ENCODE measurements around the gene IPO5. TPM values are rescaled to one million over a fixed set of nuclear protein-coding genes. Genes with fewer than 3 reads are reported as not detected.

The IPO5 gene
- total RNA-seq, 2 experiments from 2014 or later: 101 to 136 TPM

DNA sequence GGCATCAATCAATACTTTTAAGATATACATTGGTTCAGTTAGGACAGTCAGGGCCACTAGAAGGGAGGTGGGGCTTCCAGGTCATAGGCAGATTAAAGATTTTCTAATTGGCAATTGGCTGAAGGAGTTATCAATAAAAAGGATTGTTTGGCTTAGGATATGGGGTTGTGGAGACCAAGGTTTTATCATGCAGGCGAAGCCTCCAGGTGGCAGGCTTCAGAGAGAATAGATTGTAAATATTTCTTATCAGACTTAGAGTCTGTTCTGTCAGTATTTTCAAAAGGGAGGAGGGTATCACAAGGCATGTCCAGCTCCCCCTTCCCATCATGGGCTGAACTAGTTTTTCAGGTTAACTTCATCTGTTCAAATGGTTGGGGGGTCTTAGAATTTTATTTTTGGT lies 112.0 kb downstream of the IPO5 start:
- ATAC-seq: no peak
- H3K27me3 Mint-ChIP-seq: peaks cover 4% of the 10 kb centered on the region
- CTCF ChIA-PET: no interaction called here

GRCh38 chr13:98066636-98067035 lies 113.2 kb downstream of the IPO5 start:
- H3K27ac Mint-ChIP-seq: no peak overlapping the region

More for the DNA sequence above, 112.0 kb downstream of the IPO5 start:
- Mint-ChIP-seq H3K27ac (no peak overlapping the region), H3K4me1 (no peaks in the 10 kb centered on the region), H3K4me3 (no peak overlapping the region), H3K36me3 (no peaks in the 10 kb centered on the region), H3K9me3 (ENCODE audit: low read depth) (no peaks in the 10 kb centered on the region)
- no peak for DNase-seq

GRCh38 chr13:98068521-98068920 lies 115.0 kb downstream of the IPO5 start:
- no peaks in the 10 kb centered on the region for H3K36me3 Mint-ChIP-seq
- H3K27ac Mint-ChIP-seq: no peak overlapping the region
- no peak for ATAC-seq

More at GRCh38 chr13:98066636-98067035, 113.2 kb downstream of the IPO5 start:
- Mint-ChIP-seq H3K27me3 (peaks cover 2% of the 10 kb centered on the region), H3K4me3 (no peak overlapping the region), H3K36me3 (no peaks in the 10 kb centered on the region), H3K9me3 (ENCODE audit: low read depth) (no peaks in the 10 kb centered on the region), H3K4me1 (no peaks in the 10 kb centered on the region)
- ATAC-seq: no peak
- no peak for DNase-seq
- CTCF ChIA-PET: interaction anchor here (0.6 kb wide), 1 partner anchor 561 kb away, joined by 5 read pairs; no protein-coding TSS in a partner anchor

GRCh38 chr13:98069985-98070384 lies 116.5 kb downstream of the IPO5 start:
- Mint-ChIP-seq H3K4me1 (no peaks in the 10 kb centered on the region), H3K27me3 (peaks cover 4% of the 10 kb centered on the region), H3K4me3 (no peak overlapping the region), H3K27ac (no peak overlapping the region), H3K36me3 (no peaks in the 10 kb centered on the region), H3K9me3 (ENCODE audit: low read depth) (no peaks in the 10 kb centered on the region)
- ATAC-seq (no peak), DNase-seq (no peak)
- CTCF ChIA-PET: no interaction called here

More at GRCh38 chr13:98068521-98068920, 115.0 kb downstream of the IPO5 start:
- CTCF ChIA-PET: no interaction called here
- no peak for DNase-seq
- Mint-ChIP-seq H3K4me1 (no peaks in the 10 kb centered on the region), H3K9me3 (ENCODE audit: low read depth) (no peaks in the 10 kb centered on the region), H3K4me3 (no peak overlapping the region), H3K27me3 (peaks cover 4% of the 10 kb centered on the region)

DNA sequence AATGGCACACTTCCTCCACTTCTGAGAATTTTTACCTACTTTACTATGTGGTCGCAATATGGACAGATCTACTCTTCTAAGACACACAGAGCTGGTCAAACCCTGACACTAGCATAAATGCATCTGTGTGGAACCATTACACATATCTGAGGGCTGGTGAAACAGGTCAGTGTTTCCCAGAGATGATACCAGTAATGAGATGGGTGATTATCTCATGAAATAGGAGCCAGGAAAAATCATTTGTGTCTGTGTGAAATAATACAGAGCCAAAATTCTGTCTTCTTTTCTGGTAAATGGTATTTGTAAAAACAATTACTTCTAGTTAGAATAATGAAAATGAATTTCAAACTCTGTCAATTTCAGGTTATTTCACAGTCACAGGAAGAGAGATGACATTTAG lies 117.8 kb downstream of the IPO5 start:
- ATAC-seq (no peak), DNase-seq (no peak)
- Mint-ChIP-seq H3K27me3 (peaks cover 7% of the 10 kb centered on the region), H3K4me3 (no peak overlapping the region), H3K27ac (no peak overlapping the region), H3K9me3 (ENCODE audit: low read depth) (no peaks in the 10 kb centered on the region), H3K36me3 (no peaks in the 10 kb centered on the region), H3K4me1 (no peaks in the 10 kb centered on the region)
- CTCF ChIA-PET: no interaction called here

- H3K4me1 Mint-ChIP-seq: no peaks in the 10 kb centered on the region
Measured at GRCh38 chr13:98072476-98072875, 119.0 kb downstream of the IPO5 start.

More at GRCh38 chr13:98072476-98072875, 119.0 kb downstream of the IPO5 start:
- Mint-ChIP-seq H3K27me3 (peaks cover 7% of the 10 kb centered on the region), H3K27ac (no peak overlapping the region), H3K36me3 (no peaks in the 10 kb centered on the region), H3K9me3 (ENCODE audit: low read depth) (no peaks in the 10 kb centered on the region), H3K4me3 (no peak overlapping the region)
- ATAC-seq (no peak), DNase-seq (no peak)
- CTCF ChIA-PET: no interaction called here

Other genes with a start within 250 kb of the IPO5 start
- gene FARP1, start 189.4 kb downstream of the IPO5 start, total RNA-seq: under 1 TPM; 0.44 to 0.87 TPM
- not detected for gene RNF113B, start 223.6 kb downstream of the IPO5 start, total RNA-seq